T-cell (primary cell): Measurements from ENCODE around the gene LINGO3. TPM values are rescaled to one million over a fixed set of nuclear protein-coding genes. Genes with fewer than 3 reads are reported as not detected.
"Not testable (repeated sequence)": the region's sequence is repeated elsewhere in the genome, so short reads cannot be mapped to it uniquely, and the experiment has no call there.

Experiments
- ATAC-seq, 4 experiments: fragments of 200-7000 bp in 3 of 4; fragments of 150-1000 bp in 1 of 4; cut with Tn5 transposase; replicated peaks in 1 of 4; 1 replicate in 3 of 4; 2 replicates in 1 of 4; pipeline ENCODE4 v1.10.0; 2021; ENCODE audit warnings: moderate library complexity in 3 of 4, mild to moderate bottlenecking in 2 of 4, moderate number of reproducible peaks in 1 of 4
- CTCF ChIA-PET, 2 donors: fragments of 300-600 bp; sonication (Branson Sonifier 250); formaldehyde crosslinking; loops; one replicate each; lab custom pipeline; 2022; ENCODE audit warnings: antibody characterized with exemption in 2 of 2; lab: Charles Lee
- POLR2A ChIA-PET, 2 donors: fragments of 300-600 bp; sonication (Branson Sonifier 250); formaldehyde crosslinking; loops; one replicate each; lab custom pipeline; 2022; ENCODE audit warnings: antibody characterized with exemption in 2 of 2; lab: Charles Lee
- DNase-seq, 35 experiments: peaks; one replicate each; pipeline versions ENCODE4 v3.0.0 to v3.0.0-alpha.2; 2013 to 2023
- H3K27ac ChIP-seq: one replicate; pipeline ENCODE4 v1.5.1; 2013; ENCODE audit warnings: low read length
- H3K27me3 ChIP-seq, 2 experiments: replicated peaks in 1 of 2; 1 replicate in 1 of 2; 2 replicates in 1 of 2; pipeline versions ENCODE4 v1.6.1 to v1.7.0; 2013; ENCODE audit warnings: low read length in 1 of 2, mixed read lengths in 1 of 2; ENCODE audit not compliant: control insufficient read depth in 2 of 2, insufficient read depth in 2 of 2; ENCODE audit errors: extremely low read depth in 1 of 2
- H3K36me3 ChIP-seq, 2 donors: 1 replicate in 1 of 2; 2 replicates in 1 of 2; pipeline versions ENCODE4 v1.6.1 to v1.7.0; 2013; ENCODE audit warnings: low read length in 1 of 2; ENCODE audit not compliant: control insufficient read depth in 2 of 2, insufficient read depth in 1 of 2; ENCODE audit errors: extremely low read depth in 1 of 2
- H3K4me1 ChIP-seq, 2 experiments: 1 replicate in 1 of 2; 2 replicates in 1 of 2; pipeline versions ENCODE4 v1.6.1 to v1.7.0; 2013; ENCODE audit warnings: low read length in 2 of 2, mixed read lengths in 1 of 2; ENCODE audit not compliant: insufficient read depth in 2 of 2, control insufficient read depth in 1 of 2; ENCODE audit errors: extremely low read depth in 1 of 2
- H3K4me3 ChIP-seq, 2 donors: 1 replicate in 1 of 2; 2 replicates in 1 of 2; pipeline versions ENCODE4 v1.5.1 to v1.7.0; 2013; ENCODE audit warnings: mild to moderate bottlenecking in 2 of 2, low read length in 1 of 2, moderate library complexity in 1 of 2; ENCODE audit not compliant: control insufficient read depth in 1 of 2; ENCODE audit errors: extremely low read depth in 1 of 2
- H3K9me3 ChIP-seq: 2 replicates; pipeline ENCODE4 v1.7.0; 2013
- H3K27ac Mint-ChIP-seq, 2 donors: one replicate each; pipeline ENCODE4 v1.8.0; 2020 to 2021; ENCODE audit warnings: mild to moderate bottlenecking in 2 of 2, mixed read lengths in 2 of 2
- H3K27me3 Mint-ChIP-seq, 2 donors: one replicate each; pipeline ENCODE4 v1.8.0; 2021 to 2022; ENCODE audit warnings: mixed read lengths in 2 of 2
- H3K36me3 Mint-ChIP-seq: one replicate; pipeline ENCODE4 v1.8.0; 2021; ENCODE audit warnings: mixed read lengths
- H3K4me1 Mint-ChIP-seq, 3 donors: one replicate each; pipeline ENCODE4 v1.8.0; 2020 to 2022; ENCODE audit warnings: mixed read lengths in 3 of 3, mild to moderate bottlenecking in 1 of 3
- H3K4me3 Mint-ChIP-seq, 3 donors: one replicate each; pipeline ENCODE4 v1.8.0; 2020 to 2022; ENCODE audit warnings: mild to moderate bottlenecking in 3 of 3, mixed read lengths in 3 of 3, moderate library complexity in 3 of 3
- H3K9me3 Mint-ChIP-seq, 3 donors: one replicate each; pipeline ENCODE4 v1.8.0; 2020 to 2022; ENCODE audit warnings: mixed read lengths in 3 of 3
- WGBS: methylation state at CpG from one replicate; pipeline ENCODE4 v1.1.5; 2013; ENCODE audit warnings: missing lambda C conversion rate; ENCODE audit not compliant: insufficient coverage; 5-methylcytosine and 5-hydroxymethylcytosine counted together
- total RNA-seq, 35 experiments: library from RNA in 6 of 35; stranded (reverse) in 6 of 35; fragments of 120-200 nt in 1 of 35; gene quantifications; one replicate each; pipeline versions ENCODE4 v1.2.1 to v1.2.4 and lab custom pipeline; 2013 to 2026

The LINGO3 gene
- total RNA-seq, 5 donors from 2014 or later (not counting 1 experiment from before 2014, with no cell fraction given) = 0.23 to 1.7 (median 0.99) TPM

- no peaks in the 10 kb centered on the region for H3K27me3 Mint-ChIP-seq
- WGBS = 11% methylated on average over 26 of the region's 41 CpGs
- DNase-seq = peak in 8 of 35 experiments; percentile 26 to 60 (median 46)
Measured at GRCh38 chr19:2282062-2282861, 25.7 kb downstream of the LINGO3 start, which contains the start of gene PEAK3. Gene PEAK3, minus strand, starts transcription at chr19:2282175. Its CDS starts 1,244 bp downstream, at chr19:2280931.

GRCh38 chr19:2281265-2282061, 26.5 kb downstream of the LINGO3 start:
- H3K27me3 Mint-ChIP-seq, H3K36me3 Mint-ChIP-seq, H3K36me3 ChIP-seq, H3K27ac ChIP-seq, DNase-seq, H3K27me3 ChIP-seq, H3K9me3 Mint-ChIP-seq, H3K9me3 ChIP-seq, POLR2A ChIA-PET: not testable (repeated sequence)
- H3K4me3 Mint-ChIP-seq = peak overlapping the region; percentile 51 to 66 (median 64)
- peaks cover 6 to 20% (median 19%) of the 10 kb centered on the region in 3 donors for H3K4me1 Mint-ChIP-seq
- 19% methylated on average over 6 of the region's 16 CpGs for WGBS
- peak in 1 of 4 experiments; percentile 17 for ATAC-seq
- Histone ChIP-seq H3K4me1 (peaks cover 7 to 25% of the 10 kb centered on the region in 2 experiments), H3K4me3 (peak overlapping the region; percentile 10 to 35)
- CTCF ChIA-PET = interaction anchor here in 1 of 2 donors (0.6 kb wide), 1 partner anchor 1285 kb away, joined by 3 read pairs; no protein-coding TSS in a partner anchor
- peak overlapping the region in 1 of 2 donors; percentile 55 for H3K27ac Mint-ChIP-seq

More at GRCh38 chr19:2282062-2282861, 25.7 kb downstream of the LINGO3 start, which contains the start of gene PEAK3:
- Histone ChIP-seq H3K36me3 (no peaks in the 10 kb centered on the region), H3K27ac (no peak within 1 kb of the TSS), H3K4me1 (peaks cover 7 to 25% of the 10 kb centered on the region in 2 experiments), H3K9me3 (no peaks in the 10 kb centered on the region), H3K4me3 (peak within 1 kb of the TSS; percentile 10 to 35), H3K27me3 (no peaks in the 10 kb centered on the region)
- H3K36me3 Mint-ChIP-seq = peaks cover 1% of the 10 kb centered on the region
- peaks cover 6 to 17% (median 16%) of the 10 kb centered on the region in 3 donors for H3K4me1 Mint-ChIP-seq
- no peaks in the 10 kb centered on the region for H3K9me3 Mint-ChIP-seq
- POLR2A ChIA-PET = no interaction called here
- peak within 1 kb of the TSS; percentile 51 to 66 (median 64) for H3K4me3 Mint-ChIP-seq
- CTCF ChIA-PET = interaction anchor here in 1 of 2 donors (0.6 kb wide), 1 partner anchor 1284 kb away, joined by 3 read pairs; no protein-coding TSS in a partner anchor
- peak within 1 kb of the TSS; percentile 49 to 71 for H3K27ac Mint-ChIP-seq
- ATAC-seq = peak; percentile 35 to 71 (median 53)

GRCh38 chr19:2280633-2281264, 27.2 kb downstream of the LINGO3 start:
- WGBS = 85% methylated on average over 16 of the region's 26 CpGs
- peaks cover 7 to 25% of the 10 kb centered on the region in 2 experiments for H3K4me1 ChIP-seq
- peaks cover 6 to 20% (median 19%) of the 10 kb centered on the region in 3 donors for H3K4me1 Mint-ChIP-seq
- H3K9me3 Mint-ChIP-seq = no peaks in the 10 kb centered on the region
- H3K27ac Mint-ChIP-seq = peak overlapping the region in 1 of 2 donors; percentile 4
- CTCF ChIA-PET = no interaction called here
- peaks cover 3% of the 10 kb centered on the region for H3K36me3 Mint-ChIP-seq
- DNase-seq (no peak), ATAC-seq (no peak)
- no peak overlapping the region for H3K4me3 Mint-ChIP-seq
- no peaks in the 10 kb centered on the region for H3K27me3 Mint-ChIP-seq
- no peaks in the 10 kb centered on the region for H3K27me3 ChIP-seq
- H3K36me3 ChIP-seq = peaks cover 0 to 6% of the 10 kb centered on the region in 2 donors
- H3K27ac ChIP-seq = no peak overlapping the region
- POLR2A ChIA-PET = no interaction called here
- H3K9me3 ChIP-seq = no peaks in the 10 kb centered on the region
- no peak overlapping the region for H3K4me3 ChIP-seq

GRCh38 chr19:2278459-2279158, 29.3 kb downstream of the LINGO3 start:
- no peak overlapping the region for H3K4me3 ChIP-seq
- peaks cover 21 to 35% (median 32%) of the 10 kb centered on the region in 3 donors for H3K4me1 Mint-ChIP-seq
- no peak for DNase-seq
- H3K27me3 Mint-ChIP-seq = no peaks in the 10 kb centered on the region
- no peaks in the 10 kb centered on the region for H3K27me3 ChIP-seq
- 95% methylated on average over 28 of the region's 33 CpGs for WGBS
- CTCF ChIA-PET = no interaction called here
- no peak overlapping the region for H3K4me3 Mint-ChIP-seq
- peaks cover 7% of the 10 kb centered on the region for H3K36me3 Mint-ChIP-seq
- H3K36me3 ChIP-seq = peaks cover 0 to 6% of the 10 kb centered on the region in 2 donors
- no peak overlapping the region for H3K27ac ChIP-seq
- H3K9me3 ChIP-seq = no peaks in the 10 kb centered on the region
- H3K27ac Mint-ChIP-seq = no peak overlapping the region
- H3K9me3 Mint-ChIP-seq = no peaks in the 10 kb centered on the region
- H3K4me1 ChIP-seq = peaks cover 8 to 43% of the 10 kb centered on the region in 2 experiments
- ATAC-seq = no peak
- POLR2A ChIA-PET = interaction anchor here in 1 of 2 donors (0.6 kb wide), 1 partner anchor 51 kb away, joined by 3 read pairs; no protein-coding TSS in a partner anchor

GRCh38 chr19:2277138-2277537, 30.8 kb downstream of the LINGO3 start:
- Mint-ChIP-seq H3K4me3 (no peak overlapping the region), H3K27ac (peak overlapping the region; percentile 15 to 55), H3K9me3 (no peaks in the 10 kb centered on the region), H3K36me3 (peaks cover 10% of the 10 kb centered on the region), H3K4me1 (peaks cover 28 to 37% (median 33%) of the 10 kb centered on the region in 3 donors), H3K27me3 (no peaks in the 10 kb centered on the region)
- no peaks in the 10 kb centered on the region for H3K27me3 ChIP-seq
- DNase-seq (no peak), ATAC-seq (no peak)
- POLR2A ChIA-PET = interaction anchor here in 1 of 2 donors (0.7 kb wide), 1 partner anchor 1394 kb away, joined by 4 read pairs; no protein-coding TSS in a partner anchor
- peaks cover 0 to 20% of the 10 kb centered on the region in 2 donors for H3K36me3 ChIP-seq
- peaks cover 6 to 49% of the 10 kb centered on the region in 2 experiments for H3K4me1 ChIP-seq
- no peak overlapping the region for H3K27ac ChIP-seq
- WGBS = 90% methylated on average over 3 of the region's 9 CpGs
- CTCF ChIA-PET = no interaction called here
- H3K9me3 ChIP-seq = no peaks in the 10 kb centered on the region
- no peak overlapping the region for H3K4me3 ChIP-seq
